Chondrocyte (in vitro differentiated cells): ENCODE results near the gene VPS39. TPM values are rescaled to one million over a fixed set of nuclear protein-coding genes. Genes with fewer than 3 reads are reported as not detected.

Experiments
- DNase-seq: peaks from one replicate; pipeline ENCODE4 v3.0.0; 2021; ENCODE audit warnings: mixed read lengths, low spot score
- H3K27ac Mint-ChIP-seq: one replicate; pipeline ENCODE4 v1.8.0; 2021; ENCODE audit warnings: mild to moderate bottlenecking, moderate library complexity, mixed read lengths; ENCODE audit not compliant: unreplicated experiment
- H3K27me3 Mint-ChIP-seq: 2 replicates; pipeline ENCODE4 v1.8.0; 2021; ENCODE audit warnings: low read depth, mixed read lengths
- H3K36me3 Mint-ChIP-seq: 2 replicates; pipeline ENCODE4 v1.8.0; 2021; ENCODE audit warnings: low read depth, mixed read lengths
- H3K4me1 Mint-ChIP-seq: 2 replicates; pipeline ENCODE4 v1.8.0; 2021; ENCODE audit warnings: low read depth, mild to moderate bottlenecking, mixed read lengths
- H3K4me3 Mint-ChIP-seq: one replicate; pipeline ENCODE4 v1.8.0; 2021; ENCODE audit warnings: mild to moderate bottlenecking, moderate library complexity, mixed read lengths; ENCODE audit not compliant: unreplicated experiment
- H3K9me3 Mint-ChIP-seq: 2 replicates; pipeline ENCODE4 v1.8.0; 2021; ENCODE audit warnings: low read depth, mixed read lengths
- CTCF ChIP-seq: fragments of 200-600 bp; sonication (generic); IDR thresholded peaks from 2 replicates; pipeline ENCODE4 v1.5.0; 2021; ENCODE audit warnings: antibody characterized with exemption, mild to moderate bottlenecking, moderate library complexity
- total RNA-seq: library from RNA; stranded (reverse); gene quantifications from 3 replicates; pipeline ENCODE4 v1.2.1, GENCODE V29; 2021

VPS39 gene
- total RNA-seq, 1 donor from 2014 or later, result 53.5 TPM

GRCh38 chr15:42149493-42150218 is 58.4 kb downstream of the VPS39 start:
- no peak for TF ChIP-seq CTCF
- Mint-ChIP-seq H3K27me3 (peaks cover 12% of the 10 kb centered on the region), H3K27ac (no peak overlapping the region), H3K4me3 (no peak overlapping the region), H3K4me1 (peaks cover 4% of the 10 kb centered on the region), H3K36me3 (no peaks in the 10 kb centered on the region), H3K9me3 (no peaks in the 10 kb centered on the region)
- no peak for DNase-seq

DNA sequence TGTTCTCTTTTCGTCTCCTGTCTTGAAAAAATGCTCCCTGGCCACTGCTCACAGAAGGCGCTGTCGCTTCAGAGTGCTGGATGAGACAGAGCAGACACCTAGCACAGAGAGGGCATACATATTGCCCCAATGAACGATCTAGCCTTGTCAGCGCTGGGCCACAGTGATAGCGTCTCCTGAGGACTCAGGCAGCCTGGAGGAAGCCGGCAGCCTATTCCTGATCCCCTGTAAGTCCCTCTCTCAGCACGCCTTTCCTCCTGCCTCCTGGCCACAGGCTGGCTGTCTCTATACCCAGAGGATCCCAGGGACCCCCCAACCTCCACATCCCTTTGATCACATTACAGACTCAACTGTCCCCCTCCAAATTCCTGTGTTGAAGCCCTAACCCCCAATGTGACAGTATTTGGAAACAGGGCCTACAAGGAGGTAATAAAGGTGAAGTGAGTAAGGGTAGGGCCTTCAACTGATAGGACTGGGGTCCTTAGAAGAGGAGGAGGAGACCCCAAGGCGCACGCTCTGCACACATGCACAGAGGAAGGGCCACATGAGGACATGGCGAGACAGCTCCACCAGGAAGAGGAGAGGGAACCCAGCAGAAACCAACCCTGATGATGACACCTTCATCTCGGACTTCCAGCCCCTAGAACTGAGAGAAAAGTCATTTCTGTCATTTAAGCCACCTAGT is 59.2 kb downstream of the VPS39 start:
- Mint-ChIP-seq H3K27me3 (peaks cover 14% of the 10 kb centered on the region), H3K36me3 (no peaks in the 10 kb centered on the region), H3K4me1 (peaks cover 4% of the 10 kb centered on the region), H3K4me3 (no peak overlapping the region), H3K9me3 (no peaks in the 10 kb centered on the region), H3K27ac (no peak overlapping the region)
- TF ChIP-seq CTCF, result no peak
- DNase-seq, result no peak

DNA sequence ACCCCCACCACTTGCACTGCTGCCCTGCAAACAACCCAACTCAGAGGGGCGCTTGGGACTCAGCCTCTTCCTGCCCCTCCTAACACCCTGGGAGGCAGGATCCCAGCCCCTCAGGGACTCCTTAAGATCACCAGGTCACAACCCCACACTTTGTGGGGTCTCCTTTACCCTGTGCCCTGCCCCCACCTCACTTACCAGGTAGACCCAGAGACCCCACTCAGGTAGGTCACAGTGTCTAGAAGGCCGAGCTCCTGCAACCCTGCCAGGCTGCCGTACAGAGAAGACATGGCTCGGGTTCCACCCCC is 60.7 kb downstream of the VPS39 start:
- H3K27me3 Mint-ChIP-seq, result peaks cover 17% of the 10 kb centered on the region
- peaks cover 4% of the 10 kb centered on the region for H3K4me1 Mint-ChIP-seq
- no peak overlapping the region for H3K4me3 Mint-ChIP-seq
- peaks cover 2% of the 10 kb centered on the region for H3K36me3 Mint-ChIP-seq
- TF ChIP-seq CTCF, result no peak
- no peak for DNase-seq
- no peaks in the 10 kb centered on the region for H3K9me3 Mint-ChIP-seq
- no peak overlapping the region for H3K27ac Mint-ChIP-seq

DNA sequence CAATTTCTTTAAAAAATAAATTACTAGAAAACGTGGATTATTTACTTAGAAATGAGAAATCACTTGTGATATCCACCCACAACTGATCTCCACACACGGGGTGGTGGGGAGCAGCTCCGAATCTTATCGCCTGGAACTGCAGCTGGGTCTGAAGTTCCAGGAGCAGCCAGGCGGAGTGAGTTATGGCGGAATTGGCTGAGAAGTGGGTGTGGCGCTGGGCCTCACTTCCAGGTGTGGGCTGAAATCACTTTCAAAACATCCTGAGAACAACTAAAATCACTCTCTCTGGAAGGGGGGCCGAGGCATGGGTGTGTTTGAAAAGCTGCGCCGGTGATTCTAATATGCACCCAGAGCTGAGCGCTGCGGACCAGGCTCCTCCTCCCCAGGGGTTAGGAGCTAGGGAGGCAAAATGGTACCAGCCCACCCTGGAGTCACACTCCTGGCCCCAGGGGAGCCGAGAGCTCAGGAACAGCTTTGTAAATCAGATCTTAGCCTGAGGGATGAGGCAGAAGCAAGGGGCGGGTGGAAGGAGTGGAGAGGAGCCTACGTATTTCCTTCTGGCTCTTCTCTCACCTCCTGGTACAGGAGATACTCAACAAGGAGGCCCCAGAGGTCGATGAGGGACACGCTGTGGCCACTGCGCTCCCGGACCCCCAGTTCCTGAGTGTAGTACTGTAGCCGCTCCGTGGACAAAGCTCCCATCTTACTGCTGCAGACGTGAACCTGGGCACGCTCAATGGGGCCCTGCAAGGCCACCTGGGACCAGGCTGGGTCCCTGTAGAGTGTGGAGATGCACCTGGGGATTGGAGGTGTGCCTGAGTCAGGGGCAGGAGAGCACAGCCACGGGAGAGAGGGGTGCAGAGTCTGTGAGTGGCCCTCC is 61.3 kb downstream of the VPS39 start:
- Mint-ChIP-seq H3K4me3 (no peak overlapping the region), H3K36me3 (peaks cover 2% of the 10 kb centered on the region), H3K27ac (no peak overlapping the region), H3K9me3 (no peaks in the 10 kb centered on the region), H3K4me1 (peaks cover 4% of the 10 kb centered on the region), H3K27me3 (peaks cover 19% of the 10 kb centered on the region)
- DNase-seq, result no peak
- TF ChIP-seq CTCF, result no peak
